ENCODE results near the gene TMEM250.

Gene TMEM250

DNA sequence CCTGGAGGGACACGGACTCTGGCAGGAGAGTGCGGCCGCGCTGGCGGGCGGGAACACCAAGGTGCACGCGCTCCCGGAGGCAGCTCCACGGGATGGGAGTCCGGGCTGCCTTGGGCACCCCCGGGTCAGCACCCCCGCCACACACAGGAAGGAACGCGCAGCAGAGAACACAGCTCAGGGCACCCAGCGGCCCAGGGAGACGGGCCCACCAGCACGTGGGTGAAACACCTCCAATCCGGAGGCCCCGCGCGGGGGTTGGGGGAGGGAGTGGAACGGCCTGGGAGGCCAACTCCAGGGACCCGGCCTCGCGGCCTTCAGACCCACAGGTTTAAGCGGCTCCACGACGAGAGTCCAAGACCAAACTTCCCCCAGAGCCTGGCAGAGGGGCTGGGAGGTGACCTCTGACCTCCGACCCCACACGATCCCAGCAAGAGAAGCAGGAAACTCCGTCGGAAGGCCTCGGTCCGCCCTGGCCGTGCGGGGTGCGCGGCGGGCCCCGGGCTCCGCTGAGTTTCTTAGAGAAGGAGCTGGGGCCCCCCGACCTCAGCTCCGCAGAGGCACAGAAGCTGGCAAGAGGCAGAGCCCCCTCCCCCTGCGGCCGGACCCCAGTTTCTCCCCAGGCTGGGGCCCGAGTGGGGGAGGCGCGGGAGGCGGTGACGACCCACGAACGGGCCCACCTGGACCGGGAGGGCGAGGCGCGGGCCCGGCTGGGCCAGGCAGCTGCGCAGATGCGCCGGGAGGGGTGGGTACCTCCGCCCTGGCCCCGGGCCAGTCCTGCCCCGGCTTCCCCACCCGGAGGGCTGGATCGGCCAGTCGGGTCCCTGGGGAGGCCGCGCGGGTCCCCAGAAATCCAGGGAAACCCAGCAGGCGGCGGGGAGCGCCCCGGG is 24.4 kb downstream of the TMEM250 start:
- DNase-seq: peak; percentile 14

GRCh38 chr9:136093346-136093986 is 25.2 kb downstream of the TMEM250 start:
- peak; percentile 22 for DNase-seq

DNA sequence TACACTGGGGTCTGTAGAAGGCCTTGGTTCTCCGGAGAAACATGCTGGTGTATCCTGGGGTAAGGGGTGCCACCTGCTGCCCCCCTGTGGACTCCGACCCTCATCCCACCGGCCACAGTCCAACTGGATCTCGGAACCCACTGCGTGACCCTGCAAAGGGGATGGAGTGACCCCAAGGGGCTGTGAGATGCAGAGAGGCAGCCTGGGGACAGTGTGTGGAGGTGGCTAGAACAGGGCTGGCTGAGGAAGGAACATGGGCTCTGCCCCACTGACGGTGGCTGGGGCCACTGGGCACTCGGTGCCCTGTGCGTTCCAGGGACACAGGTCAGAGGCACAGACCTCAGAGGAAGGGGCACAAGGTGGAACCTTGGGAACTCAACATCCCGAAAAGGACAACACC is 25.9 kb downstream of the TMEM250 start:
- no peak for DNase-seq

DNA sequence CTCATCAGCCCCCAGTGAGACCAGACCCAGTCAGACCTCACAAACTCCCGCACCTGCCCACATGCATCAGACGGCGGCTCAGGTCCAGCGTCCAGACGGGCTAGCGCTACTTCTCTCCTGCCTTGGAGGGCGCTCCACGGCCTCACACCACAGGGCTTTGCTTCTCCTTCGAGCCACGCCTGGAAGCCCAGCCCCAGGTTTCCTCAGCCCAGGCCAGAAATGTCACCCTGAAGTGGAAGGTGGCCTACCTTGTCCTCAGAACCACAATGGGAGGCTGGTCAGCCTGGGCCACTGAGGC is 26.4 kb downstream of the TMEM250 start:
- DNase-seq: no peak

GRCh38 chr9:136091582-136092352 is 26.9 kb downstream of the TMEM250 start:
- DNase-seq: no peak

DNA sequence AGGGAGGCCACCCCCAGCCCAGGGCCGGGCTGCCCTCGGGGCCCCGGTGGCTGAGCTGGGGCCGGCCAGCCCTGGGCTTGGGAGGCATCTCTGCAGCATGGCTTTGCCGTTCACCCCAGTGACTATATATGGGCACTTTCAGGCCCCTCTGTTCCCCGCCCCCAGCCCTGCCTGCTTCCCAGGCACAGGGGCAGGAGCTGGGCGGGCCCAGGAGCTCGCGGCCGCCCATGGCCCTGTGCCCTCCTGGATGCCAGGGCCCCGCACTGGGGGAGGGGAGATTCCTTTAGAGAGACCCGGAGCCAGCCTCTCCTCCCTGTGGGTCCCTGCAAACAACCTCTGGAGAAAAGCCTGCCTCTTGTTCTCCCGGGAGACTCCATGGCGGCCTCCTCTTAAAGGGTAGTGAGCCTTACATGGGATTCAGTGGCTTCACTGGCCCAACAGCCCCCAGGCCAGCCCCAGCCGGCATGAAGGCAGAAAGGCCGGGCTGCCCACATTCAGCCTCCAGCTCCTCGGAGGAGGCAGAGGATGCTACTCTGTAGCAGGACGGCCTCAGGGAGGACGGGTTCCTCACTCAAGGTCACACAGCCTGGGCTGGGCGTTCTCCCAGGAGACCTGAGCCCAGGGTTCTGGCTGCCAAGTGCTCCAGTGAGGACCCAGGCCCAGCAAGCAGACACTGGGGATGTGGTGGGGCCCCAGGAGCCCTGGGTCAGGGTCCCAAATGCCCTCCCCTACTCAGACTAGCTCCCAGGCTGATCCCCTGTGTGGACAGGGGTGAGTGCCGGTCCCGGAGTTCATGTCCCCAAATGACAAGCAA is 27.7 kb downstream of the TMEM250 start:
- no peak for DNase-seq

- DNase-seq: no peak
These were observed 28.5 kb downstream of the TMEM250 start for GRCh38 chr9:136090056-136090735.

- no peak for DNase-seq
These were observed 29.0 kb downstream of the TMEM250 start for GRCh38 chr9:136089697-136090045.

DNA sequence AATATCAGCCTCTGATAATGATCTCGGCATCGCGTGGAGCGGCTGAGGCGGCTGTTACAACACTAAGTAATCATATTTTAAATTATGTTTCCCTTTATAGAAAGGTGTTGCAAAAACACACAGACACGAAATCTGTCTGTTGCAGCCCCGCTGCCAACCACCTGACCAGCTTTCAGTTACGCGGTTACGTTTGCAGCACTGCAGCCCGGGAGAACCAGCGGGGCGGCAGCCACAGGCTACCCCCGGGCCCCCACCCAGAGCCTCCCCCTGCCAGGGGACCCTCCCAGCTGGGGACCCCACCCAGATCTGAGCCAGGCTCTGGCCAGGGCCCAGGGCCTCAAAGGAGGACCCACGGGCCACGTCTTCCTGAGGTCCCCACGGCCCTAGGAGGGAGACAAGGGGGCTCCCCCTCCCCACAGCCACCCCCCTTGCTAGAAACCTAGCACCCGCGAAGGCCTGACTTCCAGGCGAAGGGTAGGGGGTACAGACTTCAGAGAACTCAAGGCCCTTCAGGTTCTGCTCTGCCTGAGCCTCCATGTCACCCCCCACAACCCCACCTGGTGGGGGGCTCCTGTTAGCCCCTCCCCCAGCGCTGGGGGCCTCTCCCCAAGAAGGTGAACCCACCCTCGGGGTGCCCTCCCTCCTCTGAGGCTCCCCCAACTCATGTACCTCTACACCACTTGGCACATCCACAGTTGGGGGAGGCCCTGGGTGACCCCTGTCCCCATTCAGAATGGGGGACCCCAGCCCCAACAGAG is 29.6 kb downstream of the TMEM250 start:
- DNase-seq: no peak

- no peak for DNase-seq
These were observed 30.2 kb downstream of the TMEM250 start for GRCh38 chr9:136088481-136088938.

DNA sequence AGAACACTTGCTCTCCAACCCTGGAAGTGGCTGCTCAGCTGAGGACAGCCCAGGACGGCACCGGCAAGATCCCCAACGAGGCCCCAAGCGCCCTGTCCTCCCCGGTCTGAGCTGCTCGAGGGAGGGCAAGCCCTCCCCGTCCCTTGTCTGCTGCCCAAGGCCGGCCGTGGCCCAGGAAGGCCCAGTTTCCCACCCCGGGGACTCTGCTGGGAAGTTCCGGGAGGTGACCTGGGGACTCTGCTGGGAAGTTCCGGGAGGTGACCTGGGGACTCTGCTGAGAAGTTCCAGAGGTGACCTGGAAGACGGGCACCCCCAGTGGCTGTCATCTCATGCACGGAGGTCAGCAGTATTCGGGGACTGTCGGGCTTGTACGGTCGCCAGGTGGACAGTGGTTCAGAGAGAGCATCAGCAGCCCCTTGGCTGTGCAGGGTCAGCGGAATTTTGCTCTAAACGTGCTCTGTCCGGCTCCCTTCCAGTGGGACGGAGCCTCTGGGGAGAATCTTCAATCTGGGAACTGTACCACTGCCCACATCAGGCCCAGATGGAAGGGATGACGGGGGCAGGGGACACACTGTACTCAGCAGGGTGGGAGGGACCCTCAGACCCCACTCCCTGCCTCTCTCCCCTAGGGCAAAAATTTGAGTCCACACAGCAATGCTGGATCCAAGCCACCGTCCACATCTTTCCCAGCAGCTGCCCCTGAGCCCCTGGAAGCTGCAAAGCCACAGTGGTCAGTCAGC is 30.8 kb downstream of the TMEM250 start:
- DNase-seq: no peak

GRCh38 chr9:136086951-136087740 is 31.5 kb downstream of the TMEM250 start:
- DNase-seq: no peak

GRCh38 chr9:136086213-136086881 is 32.3 kb downstream of the TMEM250 start:
- DNase-seq: no peak

DNA sequence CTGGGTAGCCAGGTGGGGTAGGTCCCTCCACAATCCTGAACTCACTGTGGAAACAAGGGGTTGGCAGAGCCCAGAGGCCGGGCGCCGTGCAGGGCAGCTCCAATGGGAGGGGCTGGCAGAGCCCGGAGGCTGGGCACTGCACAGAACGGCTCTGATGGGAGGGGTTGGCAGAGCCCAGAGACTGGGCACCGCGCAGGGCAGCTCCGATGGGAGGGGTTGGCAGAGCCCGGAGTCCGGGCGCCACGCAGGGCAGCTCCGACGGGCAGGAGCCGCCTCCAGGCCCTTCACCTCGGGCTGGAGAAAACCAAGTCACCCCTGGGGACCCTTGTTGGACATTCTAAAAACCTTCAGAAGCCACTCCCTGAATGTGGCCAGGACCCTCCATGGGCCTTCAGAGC is 32.9 kb downstream of the TMEM250 start:
- no peak for DNase-seq

GRCh38 chr9:136084063-136084944 is 34.4 kb downstream of the TMEM250 start:
- no peak for DNase-seq

DNA sequence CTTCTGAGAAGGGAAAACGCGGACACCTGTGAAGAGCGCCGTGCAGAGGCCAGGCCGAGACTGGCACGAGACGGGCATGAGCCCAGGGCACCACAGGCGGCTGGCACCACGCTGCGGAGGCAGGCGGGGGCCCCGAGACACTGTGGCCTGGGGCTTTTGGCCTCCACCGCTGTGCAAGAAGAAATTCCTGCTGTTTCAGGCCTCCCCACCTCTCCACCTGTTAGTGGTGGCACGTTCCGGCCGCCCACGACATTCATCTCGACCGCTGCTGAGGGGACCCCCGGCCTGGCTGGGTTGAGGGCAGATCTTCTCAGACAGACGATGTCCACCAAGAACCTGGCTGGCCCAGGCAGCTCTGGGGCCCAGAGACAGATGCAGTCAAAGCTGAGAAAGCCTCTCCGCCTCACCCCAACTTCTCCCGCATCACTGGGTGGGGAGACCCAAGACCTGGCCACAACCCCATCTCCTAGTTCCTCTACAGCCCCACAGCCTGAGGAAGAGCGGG is 35.1 kb downstream of the TMEM250 start:
- no peak for DNase-seq

- no peak for DNase-seq
These were observed 35.9 kb downstream of the TMEM250 start for GRCh38 chr9:136082496-136083361.
